Stimulated activated CD8-positive, alpha-beta memory T cell treated with anti-CD3 and anti-CD28 coated beads, Interleukin-12 subunit alpha, Interleukin-12 subunit beta, amount 100 ng/mL, for 24 hours (primary cell): Measurements from ENCODE around the gene GIMAP5.

Experiments
- DNase-seq: peaks from one replicate; pipeline ENCODE4 v3.0.0-alpha.2; 2020; ENCODE audit errors: extremely low read depth

The GIMAP5 gene

DNA sequence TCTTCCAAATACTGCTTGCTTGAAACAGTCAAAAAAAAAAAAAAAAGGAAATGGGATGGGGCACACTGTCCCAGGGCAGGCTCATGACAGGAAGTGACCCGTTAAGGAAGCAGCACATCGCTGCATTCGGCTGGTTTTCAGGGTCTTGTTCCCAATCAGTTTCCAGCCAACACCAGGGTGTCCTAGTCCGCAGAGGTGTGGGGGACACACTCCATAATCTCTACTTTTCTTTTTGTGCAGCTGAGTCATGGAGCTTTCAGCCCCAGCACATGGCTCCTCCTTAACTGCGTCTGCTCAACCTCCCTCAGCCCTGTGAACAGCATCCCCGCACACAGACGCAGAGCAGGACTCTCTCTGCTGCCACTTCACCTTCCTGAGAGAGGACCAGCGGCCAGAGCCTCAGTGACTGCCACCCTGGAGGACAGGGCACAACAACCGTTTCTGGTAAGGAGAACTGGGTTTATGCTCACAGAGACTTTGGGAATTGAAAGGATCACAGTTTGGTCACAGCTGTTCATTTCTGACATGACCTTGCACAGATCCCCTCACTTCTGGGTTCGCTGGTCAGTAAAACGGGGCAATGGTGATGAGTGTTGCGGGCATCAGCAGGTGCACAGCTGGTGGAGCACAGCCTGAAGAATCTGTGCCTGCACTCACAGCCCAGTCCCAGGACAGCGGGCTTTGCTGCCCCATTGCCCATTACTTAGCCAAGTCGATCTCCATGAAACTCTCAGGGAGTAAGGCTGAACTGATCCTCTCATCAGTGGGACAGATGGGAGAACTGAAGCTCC, at the start of gene GIMAP5:
Gene GIMAP5, plus strand, starts transcription at position 154 of the 791 bp plus-strand sequence. CDS start 3,467 bp downstream, outside the sequence.
- DNase-seq, result no peak

GRCh38 chr7:150688630-150689029, 48.6 kb upstream of the GIMAP5 start:
- no peak for DNase-seq

DNA sequence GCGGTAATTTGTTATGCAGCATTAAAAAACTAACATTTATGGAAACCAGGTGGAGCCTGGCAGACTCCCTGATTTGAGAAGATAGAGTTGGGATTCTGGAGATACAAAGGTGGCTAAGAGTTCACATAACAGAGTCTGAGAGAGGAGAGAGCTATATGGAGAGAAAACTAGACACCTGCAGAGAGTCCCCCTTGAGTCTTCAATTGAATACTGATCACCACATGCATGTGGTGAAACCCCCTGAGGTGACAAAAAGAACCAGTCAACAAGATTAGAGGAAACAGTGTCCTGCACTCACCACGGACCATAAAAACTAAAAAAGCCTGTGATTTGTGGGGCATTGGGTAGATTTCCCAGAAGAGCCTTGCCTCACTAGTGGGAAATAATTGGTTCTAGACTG, 41.6 kb upstream of the GIMAP5 start:
- DNase-seq, result no peak

GRCh38 chr7:150703209-150703608, 34.0 kb upstream of the GIMAP5 start:
- DNase-seq, result no peak

DNA sequence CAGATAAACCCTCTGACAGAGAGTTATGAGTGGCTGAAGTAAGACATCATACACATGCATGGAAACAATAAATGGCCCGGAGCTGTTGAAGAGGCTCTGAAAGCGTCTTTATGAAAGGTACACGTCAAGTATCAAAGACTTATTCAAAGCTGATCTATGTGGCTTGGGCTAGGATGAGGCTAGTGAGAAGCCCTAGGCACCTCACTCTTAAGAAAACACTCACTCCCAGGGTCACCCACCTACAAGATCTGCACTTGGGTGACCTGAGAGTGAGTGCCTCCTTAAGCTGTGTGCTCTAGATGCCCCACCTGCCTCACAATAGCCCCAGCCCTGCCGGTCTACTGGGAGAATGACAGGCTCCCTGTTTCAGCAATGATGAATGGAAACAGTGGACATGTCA, 21.9 kb upstream of the GIMAP5 start:
- no peak for DNase-seq

- no peak for DNase-seq
Measured at GRCh38 chr7:150715738-150716137, 21.5 kb upstream of the GIMAP5 start.

GRCh38 chr7:150716368-150716767, 20.9 kb upstream of the GIMAP5 start, which contains the start of gene GIMAP1:
TSS of gene GIMAP1 (plus strand) at chr7:150716613. CDS start at chr7:150719048, 2,435 bp downstream.
- DNase-seq, result no peak

DNA sequence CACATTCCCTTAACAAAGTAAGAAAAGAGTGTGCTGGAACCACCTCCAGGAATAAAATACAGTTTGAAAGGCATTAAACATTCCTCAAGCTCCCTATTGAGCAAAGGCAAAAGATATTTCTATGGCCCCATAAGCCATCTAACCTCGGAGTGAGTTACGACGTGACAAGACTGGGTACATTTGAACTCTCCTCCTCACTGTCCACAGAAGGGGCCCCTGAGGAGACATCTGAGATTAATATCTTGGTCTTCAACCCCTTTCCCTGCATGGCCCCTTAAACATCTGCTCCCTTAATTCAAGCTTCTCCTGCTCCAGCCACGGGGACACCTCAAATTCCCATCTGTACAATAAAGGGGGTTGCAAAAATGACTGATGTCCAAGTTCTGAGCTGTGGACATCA, 20.3 kb upstream of the GIMAP5 start:
- no peak for DNase-seq

- DNase-seq, result no peak
Measured at GRCh38 chr7:150717814-150718420, 19.3 kb upstream of the GIMAP5 start.

- no peak for DNase-seq
Measured at GRCh38 chr7:150719436-150719835, 17.8 kb upstream of the GIMAP5 start.

DNA sequence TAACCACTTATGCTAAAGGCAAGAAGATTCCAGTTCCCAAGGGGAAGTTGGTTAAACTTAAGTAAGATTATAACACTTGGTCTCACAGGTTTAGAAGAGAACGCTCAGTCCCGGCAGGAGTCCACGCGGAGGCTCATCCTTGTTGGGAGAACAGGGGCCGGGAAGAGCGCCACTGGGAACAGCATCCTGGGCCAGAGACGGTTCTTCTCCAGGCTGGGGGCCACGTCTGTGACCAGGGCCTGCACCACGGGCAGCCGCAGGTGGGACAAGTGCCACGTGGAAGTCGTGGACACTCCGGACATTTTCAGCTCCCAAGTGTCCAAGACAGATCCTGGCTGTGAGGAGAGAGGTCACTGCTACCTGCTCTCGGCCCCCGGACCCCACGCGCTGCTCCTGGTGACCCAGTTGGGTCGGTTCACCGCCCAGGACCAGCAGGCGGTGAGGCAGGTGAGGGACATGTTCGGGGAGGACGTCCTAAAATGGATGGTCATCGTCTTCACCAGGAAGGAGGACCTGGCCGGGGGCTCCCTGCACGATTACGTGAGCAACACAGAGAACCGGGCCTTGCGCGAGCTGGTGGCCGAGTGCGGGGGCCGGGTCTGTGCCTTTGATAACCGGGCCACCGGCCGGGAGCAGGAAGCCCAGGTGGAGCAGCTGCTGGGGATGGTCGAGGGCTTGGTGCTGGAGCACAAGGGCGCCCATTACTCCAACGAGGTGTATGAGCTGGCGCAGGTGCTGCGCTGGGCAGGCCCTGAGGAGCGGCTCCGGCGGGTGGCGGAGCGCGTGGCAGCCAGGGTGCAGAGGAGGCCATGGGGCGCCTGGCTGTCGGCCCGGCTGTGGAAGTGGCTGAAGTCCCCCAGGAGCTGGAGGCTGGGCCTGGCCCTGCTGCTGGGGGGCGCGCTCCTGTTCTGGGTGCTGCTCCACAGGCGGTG, 17.0 kb upstream of the GIMAP5 start:
- no peak for DNase-seq

DNA sequence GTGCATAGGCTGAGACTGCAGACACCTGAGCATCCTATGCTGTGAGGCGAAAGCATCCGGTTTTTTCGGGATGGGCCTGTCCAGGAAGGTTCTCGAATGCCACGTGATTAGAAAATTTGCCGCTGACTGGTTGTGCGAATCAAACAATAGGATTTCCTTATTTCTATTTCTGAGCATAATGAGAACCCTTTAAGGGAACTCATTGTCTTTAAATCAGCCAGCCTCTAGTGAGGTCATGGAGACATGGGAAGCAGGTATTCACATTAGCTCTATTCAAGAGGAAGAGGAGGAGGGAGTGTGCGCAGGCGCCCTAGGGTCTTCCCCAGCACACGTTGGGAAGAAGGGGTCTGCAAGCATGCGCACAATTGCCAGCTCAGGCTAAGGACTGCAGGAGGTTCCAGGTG, 15.2 kb upstream of the GIMAP5 start:
- no peak for DNase-seq

DNA sequence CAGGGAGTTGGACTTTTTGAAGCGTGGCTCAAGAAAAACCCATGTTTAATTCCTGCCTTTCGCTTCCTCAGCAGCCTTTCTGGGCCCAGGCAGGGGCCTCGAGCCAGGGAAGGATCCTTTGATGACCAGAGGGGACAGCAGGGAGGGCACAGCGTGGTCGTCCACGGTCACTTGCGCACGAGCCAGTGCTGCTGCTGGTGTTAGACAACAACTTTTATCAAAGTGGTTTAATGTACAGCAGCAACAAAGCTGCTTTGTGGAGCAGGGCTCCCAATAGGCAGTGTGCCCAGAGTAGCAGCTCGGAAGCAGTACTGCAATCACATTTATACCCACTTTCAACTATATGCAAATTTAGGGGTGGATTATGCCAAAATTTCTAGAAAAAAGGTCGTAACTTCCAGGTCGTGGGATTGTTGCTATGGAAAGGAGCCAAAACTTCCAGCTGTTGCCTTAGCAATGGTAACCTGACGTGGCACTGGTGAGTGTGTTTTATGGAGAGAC, 14.7 kb upstream of the GIMAP5 start:
- DNase-seq, result no peak

- no peak for DNase-seq
Measured at GRCh38 chr7:150723467-150723866, 13.8 kb upstream of the GIMAP5 start.

- DNase-seq, result no peak
Measured at GRCh38 chr7:150727381-150727780, 9.8 kb upstream of the GIMAP5 start.

- no peak for DNase-seq
Measured at GRCh38 chr7:150728011-150728410, 9.2 kb upstream of the GIMAP5 start.

GRCh38 chr7:150728609-150729008, 8.6 kb upstream of the GIMAP5 start:
- DNase-seq, result no peak

GRCh38 chr7:150731916-150732315, 5.3 kb upstream of the GIMAP5 start:
- no peak for DNase-seq

- DNase-seq, result no peak
Measured at GRCh38 chr7:150732786-150733481, 4.3 kb upstream of the GIMAP5 start.

- no peak for DNase-seq
Measured at GRCh38 chr7:150733482-150734095, 3.6 kb upstream of the GIMAP5 start.

DNA sequence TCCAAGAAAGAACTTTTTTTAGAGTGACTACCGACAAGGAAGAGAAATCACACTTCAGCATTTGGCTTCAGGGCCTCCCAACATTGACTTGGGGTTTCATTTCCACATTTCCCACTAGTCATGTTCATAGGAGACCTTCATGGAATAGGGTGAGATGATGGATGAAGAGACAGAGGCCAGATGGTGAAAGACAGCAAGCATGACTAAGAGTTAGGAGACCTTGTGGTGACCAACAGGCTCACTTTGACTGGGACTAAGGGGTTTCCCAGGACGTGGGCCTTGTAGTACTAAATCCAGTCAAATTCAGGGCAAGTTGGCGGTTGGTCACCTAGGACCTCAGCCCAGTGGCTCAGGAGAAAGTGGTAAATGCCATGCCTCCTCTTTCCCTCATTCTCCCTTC, 3.0 kb upstream of the GIMAP5 start:
- DNase-seq, result no peak
